IMR-90 (cell line): ENCODE data around the gene COLQ. TPM values are rescaled to one million over a fixed set of nuclear protein-coding genes. Genes with fewer than 3 reads are reported as not detected.

Experiments
- ATAC-seq: fragments of 200-7000 bp; cut with Tn5 transposase; 2 replicates; pipeline ENCODE4 v1.9.1; 2020; ENCODE audit warnings: low read depth, mild to moderate bottlenecking, moderate library complexity
- BruUV-seq: library from RNA; stranded (reverse); fragments of 400-500 nt; replicated peaks from 2 replicates; lab custom pipeline; 2021; lab: Mats Ljungman, UMichigan
- CTCF ChIA-PET: fragments of 300-600 bp; formaldehyde crosslinking; extraction: SDS; loops from one replicate; lab custom pipeline; 2021; ENCODE audit warnings: antibody characterized with exemption; lab: Yijun Ruan, JAX
- POLR2A ChIA-PET: fragments of 300-600 bp; sonication (Branson Sonifier 250); formaldehyde crosslinking; loops from one replicate; lab custom pipeline; 2022; ENCODE audit warnings: antibody characterized with exemption; ENCODE audit not compliant: unreplicated experiment; lab: Charles Lee
- DNase-seq: peaks from one replicate; pipeline ENCODE4 v3.0.0; 2013
- H2AFZ ChIP-seq: replicated peaks from 2 replicates; pipeline ENCODE3; 2013; ENCODE audit warnings: low read length, mild to moderate bottlenecking; ENCODE audit not compliant: poor library complexity
- H2AK5ac ChIP-seq: 2 replicates; pipeline ENCODE4 v1.6.1; 2013; ENCODE audit warnings: low read depth, low read length, inconsistent platforms
- H2AK9ac ChIP-seq: replicated peaks from 2 replicates; pipeline ENCODE3; 2013; ENCODE audit warnings: mild to moderate bottlenecking, low read depth, low read length, moderate library complexity; ENCODE audit not compliant: poor library complexity
- H2BK120ac ChIP-seq: 2 replicates; pipeline ENCODE4 v1.6.1; 2013; ENCODE audit warnings: low read depth, low read length, inconsistent platforms
- H2BK15ac ChIP-seq: 3 replicates; pipeline ENCODE4 v1.6.1; 2013; ENCODE audit warnings: low read depth, low read length, inconsistent platforms
- H2BK20ac ChIP-seq: 2 replicates; pipeline ENCODE4 v1.6.1; 2013; ENCODE audit warnings: low read depth, mild to moderate bottlenecking, inconsistent platforms, low read length, moderate library complexity
- H2BK5ac ChIP-seq: 2 replicates; pipeline ENCODE4 v1.6.1; 2013; ENCODE audit warnings: mild to moderate bottlenecking, low read depth, low read length, inconsistent platforms; ENCODE audit not compliant: poor library complexity, severe bottlenecking
- H3K14ac ChIP-seq: replicated peaks from 2 replicates; pipeline ENCODE4 v1.6.1; 2013; ENCODE audit warnings: low read depth, low read length, inconsistent platforms
- H3K18ac ChIP-seq: 2 replicates; pipeline ENCODE4 v1.6.1; 2013; ENCODE audit warnings: low read depth, low read length, control low read depth
- H3K23ac ChIP-seq: 2 replicates; pipeline ENCODE4 v1.6.1; 2013; ENCODE audit warnings: low read depth, low read length, inconsistent platforms
- H3K27ac ChIP-seq: 2 replicates; pipeline ENCODE4 v1.5.1; 2013; ENCODE audit warnings: mild to moderate bottlenecking, control low read depth, low read length; ENCODE audit not compliant: insufficient read depth
- H3K27me3 ChIP-seq: 2 replicates; pipeline ENCODE4 v1.6.1; 2013; ENCODE audit warnings: low read length; ENCODE audit not compliant: control insufficient read depth, insufficient read depth
- H3K36me3 ChIP-seq: 2 replicates; pipeline ENCODE4 v1.6.1; 2013; ENCODE audit warnings: low read length, mixed read lengths; ENCODE audit not compliant: control insufficient read depth, insufficient read depth
- H3K4ac ChIP-seq: 2 replicates; pipeline ENCODE4 v1.6.1; 2013; ENCODE audit warnings: low read depth, low read length, inconsistent platforms
- H3K4me1 ChIP-seq: 2 replicates; pipeline ENCODE4 v1.6.1; 2013; ENCODE audit warnings: low read length, mixed read lengths; ENCODE audit not compliant: control insufficient read depth, insufficient read depth
- H3K4me2 ChIP-seq: 2 replicates; pipeline ENCODE4 v1.6.1; 2013; ENCODE audit warnings: low read depth, mild to moderate bottlenecking, control low read depth, low read length, moderate library complexity
- H3K4me3 ChIP-seq: 2 replicates; pipeline ENCODE4 v1.5.1; 2013; ENCODE audit warnings: low read depth, mild to moderate bottlenecking, control low read depth, low read length, moderate library complexity; ENCODE audit not compliant: insufficient read depth
- H3K56ac ChIP-seq: 2 replicates; pipeline ENCODE4 v1.6.1; 2013; ENCODE audit warnings: low read length, inconsistent platforms; ENCODE audit not compliant: insufficient read depth; ENCODE audit errors: extremely low read depth
- H3K79me1 ChIP-seq, 2 experiments: 2 replicates each; pipeline ENCODE4 v1.6.1; 2013; ENCODE audit warnings: low read length in 2 of 2, inconsistent platforms in 1 of 2, low read depth in 1 of 2
- H3K9ac ChIP-seq: 2 replicates; pipeline ENCODE4 v1.6.1; 2013; ENCODE audit warnings: low read depth, low read length, control low read depth
- H3K9me1 ChIP-seq: 2 replicates; pipeline ENCODE4 v1.6.1; 2013; ENCODE audit warnings: low read length, inconsistent platforms; ENCODE audit not compliant: insufficient read depth
- H3K9me3 ChIP-seq: 2 replicates; pipeline ENCODE4 v1.6.1; 2013; ENCODE audit warnings: low read length; ENCODE audit not compliant: control insufficient read depth, insufficient read depth
- H4K20me1 ChIP-seq: 2 replicates; pipeline ENCODE4 v1.6.1; 2013; ENCODE audit warnings: low read length, inconsistent platforms; ENCODE audit not compliant: insufficient read depth
- H4K5ac ChIP-seq: 2 replicates; pipeline ENCODE4 v1.6.1; 2013; ENCODE audit warnings: mild to moderate bottlenecking, low read depth, low read length, control low read depth
- H4K8ac ChIP-seq, 2 experiments: 2 replicates each; pipeline ENCODE4 v1.6.1; 2013; ENCODE audit warnings: low read depth in 2 of 2, low read length in 2 of 2, control low read depth in 1 of 2, inconsistent platforms in 1 of 2
- H4K91ac ChIP-seq: 2 replicates; pipeline ENCODE4 v1.6.1; 2013; ENCODE audit warnings: low read depth, low read length, inconsistent platforms; ENCODE audit not compliant: insufficient read depth
- BHLHE40 ChIP-seq: fragments of 150-350 bp; IDR thresholded peaks from 2 replicates; pipeline ENCODE4 v1.6.1; 2016; ENCODE audit warnings: mild to moderate bottlenecking, low read depth, low read length
- CEBPB ChIP-seq: IDR thresholded peaks from 2 replicates; pipeline ENCODE4 v1.6.1; 2012; ENCODE audit warnings: low read depth, low read length, improper control_type of control experiment
- CHD1 ChIP-seq: IDR thresholded peaks from 2 replicates; pipeline ENCODE4 v1.6.1; 2012; ENCODE audit warnings: low read depth, low read length, improper control_type of control experiment
- FOS ChIP-seq: fragments of 150-350 bp; IDR thresholded peaks from 2 replicates; pipeline ENCODE4 v1.6.1; 2016; ENCODE audit warnings: low read depth, low read length
- MAFK ChIP-seq: IDR thresholded peaks from 2 replicates; pipeline ENCODE4 v1.6.1; 2012; ENCODE audit warnings: low read depth, low read length, improper control_type of control experiment
- MAZ ChIP-seq: IDR thresholded peaks from 2 replicates; pipeline ENCODE4 v1.6.1; 2012; ENCODE audit warnings: low read depth, mild to moderate bottlenecking, low read length, improper control_type of control experiment, moderate library complexity, borderline replicate concordance
- MXI1 ChIP-seq: IDR thresholded peaks from 2 replicates; pipeline ENCODE4 v1.6.1; 2012; ENCODE audit warnings: low read depth, mild to moderate bottlenecking, low read length, moderate library complexity, borderline replicate concordance
- NFE2L2 ChIP-seq: fragments of 150-350 bp; IDR thresholded peaks from 2 replicates; pipeline ENCODE4 v1.6.1; 2016; ENCODE audit warnings: low read depth, mild to moderate bottlenecking, low read length
- POLR2A ChIP-seq: IDR thresholded peaks from 2 replicates; pipeline ENCODE4 v1.6.1; 2012; ENCODE audit warnings: mild to moderate bottlenecking, low read depth, low read length
- RAD21 ChIP-seq: IDR thresholded peaks from 2 replicates; pipeline ENCODE4 v1.6.1; 2012; ENCODE audit warnings: low read length, improper control_type of control experiment
- RCOR1 ChIP-seq: IDR thresholded peaks from 2 replicates; pipeline ENCODE4 v1.6.1; 2012; ENCODE audit warnings: mild to moderate bottlenecking, low read length, improper control_type of control experiment; ENCODE audit not compliant: insufficient replicate concordance
- RFX5 ChIP-seq: IDR thresholded peaks from 2 replicates; pipeline ENCODE4 v1.8.0; 2012; ENCODE audit warnings: low read depth, mild to moderate bottlenecking, low read length, moderate library complexity
- SMC3 ChIP-seq: fragments of 150-350 bp; IDR thresholded peaks from 2 replicates; pipeline ENCODE4 v1.6.1; 2016; ENCODE audit warnings: low read depth, mild to moderate bottlenecking, antibody characterized with exemption, low read length, moderate library complexity
- WGBS, 2 experiments: methylation state at CpG; one replicate each; pipeline versions ENCODE4 v1.1.5 to v1.1.7; 2013; ENCODE audit warnings: missing lambda C conversion rate in 2 of 2; ENCODE audit not compliant: insufficient read length in 1 of 2; ENCODE audit errors: extremely low coverage in 2 of 2; 5-methylcytosine and 5-hydroxymethylcytosine counted together
- dilution Hi-C: fragments of 300-500 bp; cut with HindIII; formaldehyde crosslinking; loops from one replicate; pipeline ENCODE4 v1.14.3; 2018; ENCODE audit warnings: low sequenced_read_pairs; ENCODE audit not compliant: unreplicated experiment
- in situ Hi-C: fragments of 300-500 bp; cut with MboI; formaldehyde crosslinking; loops from 3 replicates; pipeline ENCODE4 v1.14.3; 2019; ENCODE audit warnings: low sequenced_read_pairs, inconsistent platforms, mixed read lengths
- intact Hi-C: fragments of 100-400 bp; cut with micrococcal nuclease; formaldehyde crosslinking; loops from 2 replicates; pipeline ENCODE4 v1.10.0; 2022
- polyA plus RNA-seq, 3 experiments: library from polyadenylated mRNA; depleted of rRNA; stranded (reverse); fragments of >200 nt; gene quantifications; 2 replicates each; pipeline ENCODE4 v1.2.3, GENCODE V29; 2012; ENCODE audit warnings: low replicate concordance in 1 of 3
- total RNA-seq: library from RNA; depleted of rRNA; stranded (reverse); fragments of >200 nt; gene quantifications from 2 replicates; pipeline ENCODE4 v1.2.3, GENCODE V29; 2012
- TF ChIP-seq, protein P1 (sequence below): fragments of 150-350 bp; IDR thresholded peaks from 2 replicates; pipeline ENCODE4 v1.6.1; 2016; ENCODE audit warnings: low read depth, mild to moderate bottlenecking, low read length, moderate library complexity, borderline replicate concordance
- TF ChIP-seq, protein P2 (sequence below): fragments of 150-350 bp; IDR thresholded peaks from 2 replicates; pipeline ENCODE4 v1.6.1; 2017; ENCODE audit warnings: mild to moderate bottlenecking, antibody characterized with exemption, low read length, low read depth
- TF ChIP-seq, protein P3 (sequence below): conservative IDR thresholded peaks from 2 replicates; pipeline ENCODE4 v1.5.1; 2012; ENCODE audit warnings: mild to moderate bottlenecking, low read depth, low read length, improper control_type of control experiment

The COLQ gene
- total and polyA plus RNA-seq, 2 of the 4 experiments (the other 2 are of a cell fraction), result 0.18 to 0.65 TPM

DNA sequence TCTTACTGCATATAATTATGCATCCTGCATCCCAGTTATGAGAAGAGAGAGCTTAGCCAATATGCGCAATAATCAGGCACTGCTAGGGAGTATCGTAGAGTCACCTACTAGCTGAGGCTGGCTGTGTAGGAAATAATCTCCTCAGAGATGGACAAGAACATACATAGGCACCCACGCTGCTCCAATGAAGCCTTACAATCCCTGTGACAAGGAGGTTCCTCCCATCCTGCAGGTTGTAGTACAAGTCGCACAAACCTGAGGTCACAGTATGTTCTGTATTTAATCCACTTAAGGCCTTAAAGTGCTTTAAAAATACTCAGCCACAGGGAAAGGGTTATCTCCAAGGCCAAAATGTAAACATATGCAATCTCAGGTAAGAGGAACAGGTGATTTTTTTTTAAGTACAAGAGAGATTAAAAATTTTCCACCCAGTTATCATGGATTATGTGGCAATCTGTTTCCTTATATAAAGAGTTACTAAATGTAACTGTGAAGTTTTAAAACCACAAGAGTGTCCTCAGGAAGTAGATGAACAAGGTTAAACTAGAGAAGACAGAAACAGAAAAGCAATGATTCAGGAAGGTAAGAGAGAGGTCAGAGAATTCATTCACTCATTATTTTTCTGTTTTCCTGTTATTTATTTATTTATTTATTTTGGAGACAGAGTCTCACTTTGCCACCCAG is 7.5 kb upstream of the COLQ start:
- Histone ChIP-seq H3K56ac (no peak overlapping the region), H3K4ac (no peak overlapping the region), H3K14ac (no peak overlapping the region), H4K5ac (no peak overlapping the region), H3K9ac (no peak overlapping the region), H2BK5ac (no peak overlapping the region), H3K79me1 (no peaks in the 10 kb centered on the region), H3K4me2 (no peak overlapping the region), H3K9me3 (no peaks in the 10 kb centered on the region), H3K4me1 (no peaks in the 10 kb centered on the region), H2BK15ac (no peak overlapping the region), H3K27ac (no peak overlapping the region), H2AK5ac (no peak overlapping the region), H3K36me3 (no peaks in the 10 kb centered on the region), H2BK120ac (no peak overlapping the region), H3K4me3 (no peak overlapping the region), H3K23ac (no peak overlapping the region), H2AK9ac (no peak overlapping the region), H3K9me1 (no peaks in the 10 kb centered on the region; the same call in 1 of the 2 replicates), H4K91ac (no peak overlapping the region), H2BK20ac (no peak overlapping the region), H4K8ac (no peak overlapping the region), H3K18ac (no peak overlapping the region), H4K20me1 (no peaks in the 10 kb centered on the region), H3K27me3 (no peaks in the 10 kb centered on the region), H2AFZ (no peak overlapping the region)
- intact Hi-C loops, result no loop called here
- in situ Hi-C loops, result no loop called here
- DNase-seq, result no peak
- no CpG with 5 or more reads among the region's 4 CpGs for WGBS, 2 experiments
- dilution Hi-C loops, result no loop called here
- ChIA-PET CTCF (no interaction called here), POLR2A (no interaction called here)
- no TSS peak for BruUV-seq
- ATAC-seq, result no peak
- no peak for TF ChIP-seq NFE2L2
- TF ChIP-seq MXI1, result no peak
- no peak for TF ChIP-seq BHLHE40
- TF ChIP-seq CEBPB, result no peak
- TF ChIP-seq, protein P1, sequence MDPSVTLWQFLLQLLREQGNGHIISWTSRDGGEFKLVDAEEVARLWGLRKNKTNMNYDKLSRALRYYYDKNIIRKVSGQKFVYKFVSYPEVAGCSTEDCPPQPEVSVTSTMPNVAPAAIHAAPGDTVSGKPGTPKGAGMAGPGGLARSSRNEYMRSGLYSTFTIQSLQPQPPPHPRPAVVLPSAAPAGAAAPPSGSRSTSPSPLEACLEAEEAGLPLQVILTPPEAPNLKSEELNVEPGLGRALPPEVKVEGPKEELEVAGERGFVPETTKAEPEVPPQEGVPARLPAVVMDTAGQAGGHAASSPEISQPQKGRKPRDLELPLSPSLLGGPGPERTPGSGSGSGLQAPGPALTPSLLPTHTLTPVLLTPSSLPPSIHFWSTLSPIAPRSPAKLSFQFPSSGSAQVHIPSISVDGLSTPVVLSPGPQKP, result no peak
- no peak for TF ChIP-seq POLR2A
- no peak for TF ChIP-seq MAZ
- TF ChIP-seq, protein P2, sequence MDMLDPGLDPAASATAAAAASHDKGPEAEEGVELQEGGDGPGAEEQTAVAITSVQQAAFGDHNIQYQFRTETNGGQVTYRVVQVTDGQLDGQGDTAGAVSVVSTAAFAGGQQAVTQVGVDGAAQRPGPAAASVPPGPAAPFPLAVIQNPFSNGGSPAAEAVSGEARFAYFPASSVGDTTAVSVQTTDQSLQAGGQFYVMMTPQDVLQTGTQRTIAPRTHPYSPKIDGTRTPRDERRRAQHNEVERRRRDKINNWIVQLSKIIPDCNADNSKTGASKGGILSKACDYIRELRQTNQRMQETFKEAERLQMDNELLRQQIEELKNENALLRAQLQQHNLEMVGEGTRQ, result no peak
- no peak for TF ChIP-seq RAD21
- no peak for TF ChIP-seq SMC3
- TF ChIP-seq, protein P3, sequence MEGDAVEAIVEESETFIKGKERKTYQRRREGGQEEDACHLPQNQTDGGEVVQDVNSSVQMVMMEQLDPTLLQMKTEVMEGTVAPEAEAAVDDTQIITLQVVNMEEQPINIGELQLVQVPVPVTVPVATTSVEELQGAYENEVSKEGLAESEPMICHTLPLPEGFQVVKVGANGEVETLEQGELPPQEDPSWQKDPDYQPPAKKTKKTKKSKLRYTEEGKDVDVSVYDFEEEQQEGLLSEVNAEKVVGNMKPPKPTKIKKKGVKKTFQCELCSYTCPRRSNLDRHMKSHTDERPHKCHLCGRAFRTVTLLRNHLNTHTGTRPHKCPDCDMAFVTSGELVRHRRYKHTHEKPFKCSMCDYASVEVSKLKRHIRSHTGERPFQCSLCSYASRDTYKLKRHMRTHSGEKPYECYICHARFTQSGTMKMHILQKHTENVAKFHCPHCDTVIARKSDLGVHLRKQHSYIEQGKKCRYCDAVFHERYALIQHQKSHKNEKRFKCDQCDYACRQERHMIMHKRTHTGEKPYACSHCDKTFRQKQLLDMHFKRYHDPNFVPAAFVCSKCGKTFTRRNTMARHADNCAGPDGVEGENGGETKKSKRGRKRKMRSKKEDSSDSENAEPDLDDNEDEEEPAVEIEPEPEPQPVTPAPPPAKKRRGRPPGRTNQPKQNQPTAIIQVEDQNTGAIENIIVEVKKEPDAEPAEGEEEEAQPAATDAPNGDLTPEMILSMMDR, result no peak
- no peak for TF ChIP-seq FOS
- no peak for TF ChIP-seq RCOR1
- no peak for TF ChIP-seq CHD1
- no peak for TF ChIP-seq RFX5
- no peak for TF ChIP-seq MAFK
